ENCODE results near the gene PLEKHM2.

DNA sequence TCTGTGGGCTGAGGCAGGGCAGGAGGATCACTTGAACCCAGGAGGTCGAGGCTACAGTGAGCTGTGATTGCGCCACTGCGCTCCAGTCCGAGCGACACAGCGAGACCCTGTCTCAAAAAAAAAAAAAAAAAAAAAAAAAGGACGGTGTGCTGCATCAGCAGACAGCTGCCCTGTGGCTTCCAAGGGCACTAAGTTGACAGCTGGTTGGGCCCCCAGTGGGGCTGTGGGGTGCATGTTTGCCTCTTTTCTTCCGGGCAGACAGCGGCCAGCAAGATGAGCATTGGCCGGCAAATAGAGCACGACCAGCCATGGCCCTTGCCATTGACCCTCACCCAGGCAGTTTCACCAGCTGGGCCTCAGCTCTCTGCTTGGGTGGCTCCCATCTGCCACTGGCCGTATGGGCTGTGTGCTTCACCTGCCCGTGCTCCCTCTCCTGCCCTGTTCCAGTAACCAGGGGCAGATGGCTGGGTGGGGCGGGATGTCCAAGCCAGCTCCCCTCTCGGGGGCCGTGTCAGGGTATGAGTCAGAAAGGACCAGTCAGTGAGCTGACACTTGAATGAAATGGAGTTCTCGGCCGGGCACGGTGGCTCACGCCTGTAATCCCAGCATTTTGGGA lies 39.6 kb downstream of the PLEKHM2 start:
- TF ChIP-seq, protein P1, sequence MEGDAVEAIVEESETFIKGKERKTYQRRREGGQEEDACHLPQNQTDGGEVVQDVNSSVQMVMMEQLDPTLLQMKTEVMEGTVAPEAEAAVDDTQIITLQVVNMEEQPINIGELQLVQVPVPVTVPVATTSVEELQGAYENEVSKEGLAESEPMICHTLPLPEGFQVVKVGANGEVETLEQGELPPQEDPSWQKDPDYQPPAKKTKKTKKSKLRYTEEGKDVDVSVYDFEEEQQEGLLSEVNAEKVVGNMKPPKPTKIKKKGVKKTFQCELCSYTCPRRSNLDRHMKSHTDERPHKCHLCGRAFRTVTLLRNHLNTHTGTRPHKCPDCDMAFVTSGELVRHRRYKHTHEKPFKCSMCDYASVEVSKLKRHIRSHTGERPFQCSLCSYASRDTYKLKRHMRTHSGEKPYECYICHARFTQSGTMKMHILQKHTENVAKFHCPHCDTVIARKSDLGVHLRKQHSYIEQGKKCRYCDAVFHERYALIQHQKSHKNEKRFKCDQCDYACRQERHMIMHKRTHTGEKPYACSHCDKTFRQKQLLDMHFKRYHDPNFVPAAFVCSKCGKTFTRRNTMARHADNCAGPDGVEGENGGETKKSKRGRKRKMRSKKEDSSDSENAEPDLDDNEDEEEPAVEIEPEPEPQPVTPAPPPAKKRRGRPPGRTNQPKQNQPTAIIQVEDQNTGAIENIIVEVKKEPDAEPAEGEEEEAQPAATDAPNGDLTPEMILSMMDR (IDR thresholded peaks at IDR 0.05; ENCODE audit: low read depth, low read length, poor library complexity, severe bottlenecking) = no peak
- TF ChIP-seq EZH2phosphoT487 (IDR thresholded peaks at IDR 0.05; ENCODE audit: borderline replicate concordance, low read length) = no peak

All from DOHH2 (cell line).